Measurements from ENCODE around the gene ARAP3.

The ARAP3 gene

GRCh38 chr5:141662028-141662427, 20.0 kb downstream of the ARAP3 start:
- no peak for DNase-seq (ENCODE audit: extremely low spot score)
- CTCF ChIA-PET, result no interaction called here
- POLR2A ChIA-PET, result interaction anchor here (0.8 kb wide), 1 partner anchor 25 kb away, joined by 4 read pairs; the partner anchor contains the start of genes HDAC3 and RELL2
- no peak for TF ChIP-seq NFRKB (IDR thresholded peaks at IDR 0.05)
- no peak for TF ChIP-seq SP1 (IDR thresholded peaks at IDR 0.05)
- TF ChIP-seq ARNT (IDR thresholded peaks at IDR 0.05), result no peak
- TF ChIP-seq FOXK2 (IDR thresholded peaks at IDR 0.05), result no peak
- TF ChIP-seq TARDBP (IDR thresholded peaks at IDR 0.05), result no peak
- TF ChIP-seq ELF4 (IDR thresholded peaks at IDR 0.05), result no peak
- no peak for TF ChIP-seq FOXA1 (IDR thresholded peaks at IDR 0.05)
- no peak for TF ChIP-seq L3MBTL2 (conservative IDR thresholded peaks at IDR 0.05)
- TF ChIP-seq BHLHE40 (IDR thresholded peaks at IDR 0.05; ENCODE audit: borderline replicate concordance), result no peak

DNA sequence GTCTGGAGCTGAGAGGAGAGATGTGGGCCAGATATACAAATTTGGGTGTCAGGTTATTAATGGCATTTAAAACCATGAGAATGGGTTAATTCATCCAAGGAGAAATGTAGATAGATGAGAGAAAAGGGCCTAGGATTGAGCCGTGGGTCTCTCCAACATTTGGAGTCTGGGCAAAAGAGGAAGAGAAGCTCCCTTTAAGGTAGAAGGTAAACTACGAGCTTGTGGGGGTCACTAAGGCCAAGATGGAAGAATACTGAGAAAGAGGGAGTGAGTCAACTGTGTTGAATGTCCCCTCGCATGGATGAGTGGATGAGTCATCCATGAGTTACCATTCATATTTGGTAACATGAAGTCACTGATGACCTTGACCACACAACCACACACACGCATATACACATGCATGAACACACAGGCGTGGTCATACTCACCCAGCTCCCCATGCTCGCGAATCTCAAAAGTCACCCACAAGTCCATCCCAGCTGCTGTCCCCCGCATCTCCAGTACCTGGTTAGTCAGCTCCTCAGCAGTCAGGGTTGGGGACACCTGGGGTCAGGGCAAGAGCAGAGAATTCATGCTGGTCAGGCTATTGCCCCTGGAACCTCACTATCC, 24.0 kb downstream of the ARAP3 start:
- no peak for TF ChIP-seq LEF1 (IDR thresholded peaks at IDR 0.05; ENCODE audit: borderline replicate concordance)
- no peak for TF ChIP-seq FOXM1 (IDR thresholded peaks at IDR 0.05; ENCODE audit: borderline replicate concordance)
- TF ChIP-seq SP1 (IDR thresholded peaks at IDR 0.05), result no peak
- TF ChIP-seq FOXA1 (IDR thresholded peaks at IDR 0.05), result no peak
- no peak for TF ChIP-seq SUZ12 (IDR thresholded peaks at IDR 0.05)
- no peak for TF ChIP-seq L3MBTL2 (conservative IDR thresholded peaks at IDR 0.05)
- TF ChIP-seq TARDBP (IDR thresholded peaks at IDR 0.05), result no peak
- no peak for TF ChIP-seq ELF4 (IDR thresholded peaks at IDR 0.05)
- no peak for TF ChIP-seq FOXK2 (IDR thresholded peaks at IDR 0.05)
- TF ChIP-seq ZNF384 (IDR thresholded peaks at IDR 0.05), result no peak
- TF ChIP-seq PKNOX1 (IDR thresholded peaks at IDR 0.05), result no peak
- TF ChIP-seq NFRKB (IDR thresholded peaks at IDR 0.05), result no peak
- no peak for TF ChIP-seq CTBP1 (IDR thresholded peaks at IDR 0.05; ENCODE audit: borderline replicate concordance)
- DNase-seq (ENCODE audit: extremely low spot score), result no peak
- ChIA-PET CTCF (no interaction called here), POLR2A (interaction anchor here (1.1 kb wide), 1 partner anchor 21 kb away, joined by 3 read pairs; the partner anchor contains the start of gene RELL2)

DNA sequence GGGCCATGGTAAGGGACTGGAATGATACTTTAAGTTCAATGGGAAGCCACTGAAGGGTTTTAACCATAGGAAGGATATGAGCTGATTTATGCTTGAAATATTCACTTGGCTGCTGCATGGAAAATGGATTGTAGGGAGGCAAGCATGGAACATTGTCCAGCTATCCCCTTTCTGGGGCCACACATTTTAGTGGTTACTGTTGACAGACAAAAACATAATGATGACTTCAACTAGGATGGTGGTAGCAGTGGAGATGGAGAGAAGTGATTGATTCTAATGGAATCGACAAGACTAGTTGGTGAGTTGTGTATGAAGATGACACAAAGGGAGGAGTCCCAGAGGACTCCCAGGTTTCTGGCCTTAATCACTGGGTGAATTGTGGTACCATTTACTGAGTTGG, 24.6 kb downstream of the ARAP3 start:
- ChIA-PET CTCF (no interaction called here), POLR2A (interaction anchor here (1.1 kb wide), 1 partner anchor 20 kb away, joined by 3 read pairs; the partner anchor contains the start of gene RELL2)
- no peak for DNase-seq (ENCODE audit: extremely low spot score)
- TF ChIP-seq FOXA1 (IDR thresholded peaks at IDR 0.05), result no peak
- no peak for TF ChIP-seq SP1 (IDR thresholded peaks at IDR 0.05)
- TF ChIP-seq ELF4 (IDR thresholded peaks at IDR 0.05), result no peak
- TF ChIP-seq HDGF (IDR thresholded peaks at IDR 0.05; ENCODE audit: borderline replicate concordance), result no peak
- TF ChIP-seq PKNOX1 (IDR thresholded peaks at IDR 0.05), result no peak
- no peak for TF ChIP-seq FOXK2 (IDR thresholded peaks at IDR 0.05)
- no peak for TF ChIP-seq TARDBP (IDR thresholded peaks at IDR 0.05)
- TF ChIP-seq ZNF384 (IDR thresholded peaks at IDR 0.05), result no peak
- no peak for TF ChIP-seq BHLHE40 (IDR thresholded peaks at IDR 0.05; ENCODE audit: borderline replicate concordance)
- no peak for TF ChIP-seq NFRKB (IDR thresholded peaks at IDR 0.05)
- TF ChIP-seq FOXM1 (IDR thresholded peaks at IDR 0.05; ENCODE audit: borderline replicate concordance), result no peak
- TF ChIP-seq LEF1 (IDR thresholded peaks at IDR 0.05; ENCODE audit: borderline replicate concordance), result no peak
- no peak for TF ChIP-seq ARNT (IDR thresholded peaks at IDR 0.05)
- TF ChIP-seq SUZ12 (IDR thresholded peaks at IDR 0.05), result no peak
- no peak for TF ChIP-seq CTBP1 (IDR thresholded peaks at IDR 0.05; ENCODE audit: borderline replicate concordance)
- no peak for TF ChIP-seq L3MBTL2 (conservative IDR thresholded peaks at IDR 0.05)

DNA sequence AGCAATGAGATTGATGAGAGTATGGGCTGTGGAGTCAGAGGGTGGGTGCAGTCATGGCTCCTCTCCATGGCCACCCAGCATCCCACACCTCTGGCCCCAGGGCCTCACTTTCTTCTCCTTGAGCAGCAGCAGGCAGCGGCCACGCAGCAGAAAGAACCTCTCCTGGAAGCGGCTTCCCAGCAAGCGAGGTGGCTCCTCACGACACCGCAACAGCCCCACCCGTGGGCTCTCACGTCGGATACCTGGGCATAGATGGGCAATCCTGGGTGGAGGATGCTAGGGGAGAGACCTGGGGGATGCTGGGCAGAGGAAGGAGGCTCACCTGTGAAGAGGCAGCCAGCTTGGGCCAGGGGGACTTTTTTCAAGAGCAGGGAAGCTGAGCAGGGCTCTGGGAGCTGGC, 25.6 kb downstream of the ARAP3 start:
- DNase-seq (ENCODE audit: extremely low spot score), result no peak
- CTCF ChIA-PET, result no interaction called here
- POLR2A ChIA-PET, result no interaction called here
- no peak for TF ChIP-seq HDGF (IDR thresholded peaks at IDR 0.05; ENCODE audit: borderline replicate concordance)
- TF ChIP-seq LEF1 (IDR thresholded peaks at IDR 0.05; ENCODE audit: borderline replicate concordance), result no peak
- no peak for TF ChIP-seq BHLHE40 (IDR thresholded peaks at IDR 0.05; ENCODE audit: borderline replicate concordance)
- no peak for TF ChIP-seq FOXM1 (IDR thresholded peaks at IDR 0.05; ENCODE audit: borderline replicate concordance)
- no peak for TF ChIP-seq ARNT (IDR thresholded peaks at IDR 0.05)
- no peak for TF ChIP-seq NFRKB (IDR thresholded peaks at IDR 0.05)
- TF ChIP-seq ZNF384 (IDR thresholded peaks at IDR 0.05), result no peak
- no peak for TF ChIP-seq ELF4 (IDR thresholded peaks at IDR 0.05)
- no peak for TF ChIP-seq L3MBTL2 (conservative IDR thresholded peaks at IDR 0.05)

- no peak for DNase-seq (ENCODE audit: extremely low spot score)
- ChIA-PET POLR2A (no interaction called here), CTCF (no interaction called here)
- TF ChIP-seq SP1 (IDR thresholded peaks at IDR 0.05) (no peak), ARNT (IDR thresholded peaks at IDR 0.05) (no peak), CTBP1 (IDR thresholded peaks at IDR 0.05; ENCODE audit: borderline replicate concordance) (no peak), FOXK2 (IDR thresholded peaks at IDR 0.05) (no peak), BHLHE40 (IDR thresholded peaks at IDR 0.05; ENCODE audit: borderline replicate concordance) (no peak), FOXA1 (IDR thresholded peaks at IDR 0.05) (no peak), FOXM1 (IDR thresholded peaks at IDR 0.05; ENCODE audit: borderline replicate concordance) (no peak), ELF4 (IDR thresholded peaks at IDR 0.05) (no peak), PKNOX1 (IDR thresholded peaks at IDR 0.05) (no peak), NFRKB (IDR thresholded peaks at IDR 0.05) (no peak), HDGF (IDR thresholded peaks at IDR 0.05; ENCODE audit: borderline replicate concordance) (no peak), ZNF384 (IDR thresholded peaks at IDR 0.05) (no peak), L3MBTL2 (conservative IDR thresholded peaks at IDR 0.05) (no peak), LEF1 (IDR thresholded peaks at IDR 0.05; ENCODE audit: borderline replicate concordance) (no peak)
These were observed 27.0 kb downstream of the ARAP3 start for GRCh38 chr5:141655020-141655419.

- no peak for DNase-seq (ENCODE audit: extremely low spot score)
- ChIA-PET POLR2A (interaction anchor here (1.5 to 1.6 kb wide), 2 partner anchors 17 to 18 kb away, joined by 4 to 5 read pairs; partner anchors contain the start of gene RELL2), CTCF (interaction anchor here (1.0 kb wide), 1 partner anchor 11 kb away, joined by 3 read pairs; no protein-coding TSS in a partner anchor)
- TF ChIP-seq BHLHE40 (IDR thresholded peaks at IDR 0.05; ENCODE audit: borderline replicate concordance) (no peak), ARNT (IDR thresholded peaks at IDR 0.05) (no peak), TARDBP (IDR thresholded peaks at IDR 0.05) (no peak), FOXA1 (IDR thresholded peaks at IDR 0.05) (no peak), FOXM1 (IDR thresholded peaks at IDR 0.05; ENCODE audit: borderline replicate concordance) (no peak), HDGF (IDR thresholded peaks at IDR 0.05; ENCODE audit: borderline replicate concordance) (no peak), SP1 (IDR thresholded peaks at IDR 0.05) (no peak), LEF1 (IDR thresholded peaks at IDR 0.05; ENCODE audit: borderline replicate concordance) (no peak), ELF4 (IDR thresholded peaks at IDR 0.05) (no peak), NFRKB (IDR thresholded peaks at IDR 0.05) (no peak), FOXK2 (IDR thresholded peaks at IDR 0.05) (no peak), SUZ12 (IDR thresholded peaks at IDR 0.05) (no peak), ZNF384 (IDR thresholded peaks at IDR 0.05) (no peak), CTBP1 (IDR thresholded peaks at IDR 0.05; ENCODE audit: borderline replicate concordance) (no peak), PKNOX1 (IDR thresholded peaks at IDR 0.05) (no peak), L3MBTL2 (conservative IDR thresholded peaks at IDR 0.05) (no peak)
These were observed 27.7 kb downstream of the ARAP3 start for GRCh38 chr5:141654298-141654697.

Data from HEK293T (cell line).